OCI-LY7 (cell line): Measurements from ENCODE around the gene NDNF. TPM values are rescaled to one million over a fixed set of nuclear protein-coding genes. Genes with fewer than 3 reads are reported as not detected.

Source experiments
- Bru-seq: library from RNA; stranded (reverse); fragments of 400-500 nt; gene quantifications from one replicate; lab custom pipeline; 2021; lab: Mats Ljungman, UMichigan
- BruChase-seq, 2 experiments: library from RNA; stranded (reverse); fragments of 400-500 nt; gene quantifications; one replicate each; lab custom pipeline; 2021; lab: Mats Ljungman, UMichigan
- BruUV-seq: library from RNA; stranded (reverse); fragments of 400-500 nt; replicated peaks from 2 replicates; lab custom pipeline; 2021; lab: Mats Ljungman, UMichigan
- CTCF ChIA-PET: fragments of 300-600 bp; sonication (Branson Sonifier 250); formaldehyde crosslinking; loops from one replicate; lab custom pipeline; 2022; ENCODE audit warnings: antibody characterized with exemption; ENCODE audit not compliant: unreplicated experiment; lab: Charles Lee
- POLR2A ChIA-PET: fragments of 300-600 bp; sonication (Branson Sonifier 250); formaldehyde crosslinking; loops from one replicate; lab custom pipeline; 2022; ENCODE audit warnings: antibody characterized with exemption; lab: Charles Lee
- DNase-seq: peaks from one replicate; pipeline ENCODE4 v3.0.0-alpha.2; 2015; ENCODE audit warnings: low spot score
- H2AFZ ChIP-seq: fragments of 200-600 bp; sonication (generic), shearing (Covaris generic); 2 replicates; pipeline ENCODE4 v1.6.1; 2014; ENCODE audit warnings: mild to moderate bottlenecking, antibody characterized with exemption, low read length, moderate library complexity
- H3K27ac ChIP-seq: fragments of 200-600 bp; sonication (generic); 2 replicates; pipeline ENCODE4 v1.5.1; 2014; ENCODE audit warnings: mixed run types, low read depth, mild to moderate bottlenecking, moderate library complexity, low read length, inconsistent platforms; ENCODE audit not compliant: poor library complexity, severe bottlenecking
- H3K36me3 ChIP-seq: fragments of 200-600 bp; sonication (generic); 2 replicates; pipeline ENCODE4 v1.6.1; 2014; ENCODE audit warnings: mild to moderate bottlenecking, antibody characterized with exemption, low read length, moderate library complexity, mixed read lengths; ENCODE audit not compliant: insufficient read depth
- H3K4me1 ChIP-seq: fragments of 200-600 bp; sonication (generic); 2 replicates; pipeline ENCODE4 v1.5.1; 2014; ENCODE audit warnings: mild to moderate bottlenecking, low read length; ENCODE audit not compliant: insufficient read depth, poor library complexity, severe bottlenecking
- H3K4me2 ChIP-seq: fragments of 200-600 bp; sonication (generic); 2 replicates; pipeline ENCODE4 v1.6.1; 2014; ENCODE audit warnings: mild to moderate bottlenecking, low read length
- H3K4me3 ChIP-seq: fragments of 200-600 bp; sonication (generic); 2 replicates; pipeline ENCODE4 v1.5.1; 2014; ENCODE audit warnings: mild to moderate bottlenecking, low read depth, low read length; ENCODE audit not compliant: poor library complexity, severe bottlenecking
- H3K79me2 ChIP-seq: fragments of 200-600 bp; sonication (generic); 2 replicates; pipeline ENCODE4 v1.6.1; 2016; ENCODE audit warnings: low read depth, mild to moderate bottlenecking, low read length, moderate library complexity, mixed read lengths; ENCODE audit not compliant: insufficient read depth
- H3K9me2 ChIP-seq: fragments of 200-600 bp; sonication (generic); 2 replicates; pipeline ENCODE4 v1.6.1; 2016; ENCODE audit warnings: mild to moderate bottlenecking, low read length, mixed read lengths; ENCODE audit not compliant: insufficient read depth
- H3K9me3 ChIP-seq: fragments of 200-600 bp; sonication (generic); 2 replicates; pipeline ENCODE4 v1.6.1; 2014; ENCODE audit warnings: mild to moderate bottlenecking, mixed run types, low read length, mixed read lengths
- H4K20me1 ChIP-seq: fragments of 200-600 bp; sonication (generic); 2 replicates; pipeline ENCODE4 v1.6.1; 2014; ENCODE audit warnings: mild to moderate bottlenecking, antibody characterized with exemption, low read length, moderate library complexity, mixed read lengths; ENCODE audit not compliant: insufficient read depth
- EZH2phosphoT487 ChIP-seq: fragments of 200-600 bp; sonication (generic); IDR thresholded peaks from 2 replicates; pipeline ENCODE4 v1.6.1; 2018; ENCODE audit warnings: low read depth, borderline replicate concordance, mild to moderate bottlenecking, mixed run types, antibody characterized with exemption, low read length, moderate library complexity, mixed read lengths
- intact Hi-C: fragments of 100-400 bp; cut with micrococcal nuclease; formaldehyde crosslinking; loops from one replicate; pipeline ENCODE4 v1.10.0; 2022; ENCODE audit not compliant: unreplicated experiment
- long read RNA-seq: library from polyadenylated mRNA; stranded (forward); transcript quantifications from one replicate; pipeline ENCODE4 v2.0.0, GENCODE V29; 2022
- total RNA-seq, 2 experiments: library from RNA; depleted of rRNA in 1 of 2; stranded (reverse); fragments of >200 nt in 1 of 2; shearing (Covaris generic) in 1 of 2; gene quantifications; 2 replicates each; pipeline ENCODE4 v1.2.3, GENCODE V29; 2014 to 2022
- TF ChIP-seq, protein P1 (sequence below): fragments of 200-600 bp; sonication (generic); conservative IDR thresholded peaks from 2 replicates; pipeline ENCODE4 v1.5.1; 2014; ENCODE audit warnings: mild to moderate bottlenecking, antibody characterized with exemption, low read length, moderate library complexity, mixed read lengths

Gene NDNF, protein sequence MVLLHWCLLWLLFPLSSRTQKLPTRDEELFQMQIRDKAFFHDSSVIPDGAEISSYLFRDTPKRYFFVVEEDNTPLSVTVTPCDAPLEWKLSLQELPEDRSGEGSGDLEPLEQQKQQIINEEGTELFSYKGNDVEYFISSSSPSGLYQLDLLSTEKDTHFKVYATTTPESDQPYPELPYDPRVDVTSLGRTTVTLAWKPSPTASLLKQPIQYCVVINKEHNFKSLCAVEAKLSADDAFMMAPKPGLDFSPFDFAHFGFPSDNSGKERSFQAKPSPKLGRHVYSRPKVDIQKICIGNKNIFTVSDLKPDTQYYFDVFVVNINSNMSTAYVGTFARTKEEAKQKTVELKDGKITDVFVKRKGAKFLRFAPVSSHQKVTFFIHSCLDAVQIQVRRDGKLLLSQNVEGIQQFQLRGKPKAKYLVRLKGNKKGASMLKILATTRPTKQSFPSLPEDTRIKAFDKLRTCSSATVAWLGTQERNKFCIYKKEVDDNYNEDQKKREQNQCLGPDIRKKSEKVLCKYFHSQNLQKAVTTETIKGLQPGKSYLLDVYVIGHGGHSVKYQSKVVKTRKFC
- not detected in 2 replicates for total RNA-seq (2014; rRNA removed; shearing (Covaris generic))
- total RNA-seq (2022), result not detected in 2 replicates
- not detected for Bru-seq, nascent RNA
- not detected for BruChase-seq, experiment 1, labeled RNA remaining after a 6-hour chase
- not detected for BruChase-seq, experiment 2, labeled RNA remaining after a 2-hour chase
- long read RNA-seq, result 0 reads

DNA sequence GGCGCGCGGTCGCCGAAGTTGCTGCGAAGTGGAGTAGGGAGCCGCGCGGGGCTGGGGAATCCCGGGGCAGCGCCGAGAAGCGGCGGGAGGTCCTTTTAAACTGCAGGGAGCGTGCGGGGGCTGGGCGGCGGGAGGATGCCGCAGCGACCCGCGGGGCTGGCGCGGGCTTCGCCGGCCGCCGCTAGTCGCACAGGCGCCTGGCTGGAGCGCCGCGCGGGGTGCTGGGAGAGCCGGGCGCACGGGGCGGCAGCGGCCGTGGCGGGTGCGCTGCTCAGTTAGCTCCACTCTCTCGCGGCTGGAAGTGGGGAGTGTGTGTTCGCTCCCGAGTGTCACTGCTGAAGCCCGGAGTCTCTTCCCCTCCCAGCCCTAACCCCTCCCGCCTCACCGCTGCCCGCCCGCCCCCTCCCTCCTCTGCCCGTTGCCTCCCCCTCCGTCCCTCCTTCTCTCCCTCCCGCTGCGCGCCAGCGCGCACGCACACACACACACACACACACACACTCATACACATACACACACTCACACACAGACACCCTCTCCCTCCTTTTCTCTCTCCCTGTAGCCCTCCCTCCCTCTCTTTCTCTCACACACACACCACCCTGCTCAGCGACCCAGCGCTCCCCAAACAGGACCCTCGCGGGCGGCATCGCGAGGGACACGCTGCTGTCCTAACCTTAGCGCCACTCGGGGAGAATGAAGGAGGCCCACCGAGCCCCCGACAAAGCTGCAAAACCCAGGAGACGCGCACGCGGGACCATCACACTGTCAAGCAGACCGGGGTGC, at the start of gene NDNF:
Gene NDNF, minus strand, starts transcription at position 312 of the 780 bp plus-strand sequence. CDS start 26,698 bp downstream, outside the sequence.
- Histone ChIP-seq H3K36me3 (no peaks in the 10 kb centered on the region), H3K4me2 (no peak within 1 kb of the TSS), H3K4me3 (no peak within 1 kb of the TSS), H3K79me2 (no peaks in the 10 kb centered on the region), H3K9me2 (no peaks in the 10 kb centered on the region), H4K20me1 (no peaks in the 10 kb centered on the region), H3K27ac (no peak within 1 kb of the TSS), H3K4me1 (no peaks in the 10 kb centered on the region), H3K9me3 (no peaks in the 10 kb centered on the region), H2AFZ (no peak within 1 kb of the TSS)
- CTCF ChIA-PET, result no interaction called here
- intact Hi-C loops, result no loop called here
- TF ChIP-seq, protein P1, sequence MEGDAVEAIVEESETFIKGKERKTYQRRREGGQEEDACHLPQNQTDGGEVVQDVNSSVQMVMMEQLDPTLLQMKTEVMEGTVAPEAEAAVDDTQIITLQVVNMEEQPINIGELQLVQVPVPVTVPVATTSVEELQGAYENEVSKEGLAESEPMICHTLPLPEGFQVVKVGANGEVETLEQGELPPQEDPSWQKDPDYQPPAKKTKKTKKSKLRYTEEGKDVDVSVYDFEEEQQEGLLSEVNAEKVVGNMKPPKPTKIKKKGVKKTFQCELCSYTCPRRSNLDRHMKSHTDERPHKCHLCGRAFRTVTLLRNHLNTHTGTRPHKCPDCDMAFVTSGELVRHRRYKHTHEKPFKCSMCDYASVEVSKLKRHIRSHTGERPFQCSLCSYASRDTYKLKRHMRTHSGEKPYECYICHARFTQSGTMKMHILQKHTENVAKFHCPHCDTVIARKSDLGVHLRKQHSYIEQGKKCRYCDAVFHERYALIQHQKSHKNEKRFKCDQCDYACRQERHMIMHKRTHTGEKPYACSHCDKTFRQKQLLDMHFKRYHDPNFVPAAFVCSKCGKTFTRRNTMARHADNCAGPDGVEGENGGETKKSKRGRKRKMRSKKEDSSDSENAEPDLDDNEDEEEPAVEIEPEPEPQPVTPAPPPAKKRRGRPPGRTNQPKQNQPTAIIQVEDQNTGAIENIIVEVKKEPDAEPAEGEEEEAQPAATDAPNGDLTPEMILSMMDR, result no peak
- no peak for TF ChIP-seq EZH2phosphoT487
- POLR2A ChIA-PET, result no interaction called here
- no peak for DNase-seq
- no TSS peak for BruUV-seq

- Histone ChIP-seq H3K4me3 (no peak overlapping the region), H3K4me2 (no peak overlapping the region), H3K4me1 (no peaks in the 10 kb centered on the region), H3K79me2 (no peaks in the 10 kb centered on the region), H3K9me3 (no peaks in the 10 kb centered on the region), H3K27ac (no peak overlapping the region), H2AFZ (no peak overlapping the region), H4K20me1 (no peaks in the 10 kb centered on the region), H3K9me2 (no peaks in the 10 kb centered on the region), H3K36me3 (no peaks in the 10 kb centered on the region)
- TF ChIP-seq, protein P1, result no peak
- TF ChIP-seq EZH2phosphoT487, result no peak
- DNase-seq, result no peak
- ChIA-PET POLR2A (interaction anchor here (0.6 to 1.4 kb wide), 2 partner anchors 17 to 403 kb away, joined by 3 to 5 read pairs; no protein-coding TSS in a partner anchor), CTCF (no interaction called here)
- no TSS peak for BruUV-seq
- intact Hi-C loops, result no loop called here
These were observed 47.4 kb upstream of the NDNF start for GRCh38 chr4:121119715-121120114.
